Measurements from ENCODE around the gene MRGPRD.

- no peak for TF ChIP-seq POLR2AphosphoS5 (IDR thresholded peaks at IDR 0.05; ENCODE audit: low read depth, low read length)
- TF ChIP-seq, protein P1, sequence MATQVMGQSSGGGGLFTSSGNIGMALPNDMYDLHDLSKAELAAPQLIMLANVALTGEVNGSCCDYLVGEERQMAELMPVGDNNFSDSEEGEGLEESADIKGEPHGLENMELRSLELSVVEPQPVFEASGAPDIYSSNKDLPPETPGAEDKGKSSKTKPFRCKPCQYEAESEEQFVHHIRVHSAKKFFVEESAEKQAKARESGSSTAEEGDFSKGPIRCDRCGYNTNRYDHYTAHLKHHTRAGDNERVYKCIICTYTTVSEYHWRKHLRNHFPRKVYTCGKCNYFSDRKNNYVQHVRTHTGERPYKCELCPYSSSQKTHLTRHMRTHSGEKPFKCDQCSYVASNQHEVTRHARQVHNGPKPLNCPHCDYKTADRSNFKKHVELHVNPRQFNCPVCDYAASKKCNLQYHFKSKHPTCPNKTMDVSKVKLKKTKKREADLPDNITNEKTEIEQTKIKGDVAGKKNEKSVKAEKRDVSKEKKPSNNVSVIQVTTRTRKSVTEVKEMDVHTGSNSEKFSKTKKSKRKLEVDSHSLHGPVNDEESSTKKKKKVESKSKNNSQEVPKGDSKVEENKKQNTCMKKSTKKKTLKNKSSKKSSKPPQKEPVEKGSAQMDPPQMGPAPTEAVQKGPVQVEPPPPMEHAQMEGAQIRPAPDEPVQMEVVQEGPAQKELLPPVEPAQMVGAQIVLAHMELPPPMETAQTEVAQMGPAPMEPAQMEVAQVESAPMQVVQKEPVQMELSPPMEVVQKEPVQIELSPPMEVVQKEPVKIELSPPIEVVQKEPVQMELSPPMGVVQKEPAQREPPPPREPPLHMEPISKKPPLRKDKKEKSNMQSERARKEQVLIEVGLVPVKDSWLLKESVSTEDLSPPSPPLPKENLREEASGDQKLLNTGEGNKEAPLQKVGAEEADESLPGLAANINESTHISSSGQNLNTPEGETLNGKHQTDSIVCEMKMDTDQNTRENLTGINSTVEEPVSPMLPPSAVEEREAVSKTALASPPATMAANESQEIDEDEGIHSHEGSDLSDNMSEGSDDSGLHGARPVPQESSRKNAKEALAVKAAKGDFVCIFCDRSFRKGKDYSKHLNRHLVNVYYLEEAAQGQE (IDR thresholded peaks at IDR 0.05; ENCODE audit: insufficient read depth in 1 of 2, low read depth in 2 of 2, low read length in 2 of 2) = no peak
Measured at GRCh38 chr11:68946416-68947090, 34.2 kb downstream of the MRGPRD start.

Data from PFSK-1 (cell line).